HepG2 (cell line): ENCODE results near the gene SAMD4A.

Experiments
- HNRNPUL1 ChIP-seq: fragments of 200-400 bp; formaldehyde crosslinking; IDR thresholded peaks from 2 replicates; pipeline ENCODE4 v1.6.1; 2017; ENCODE audit warnings: low read depth, mild to moderate bottlenecking, low read length, moderate library complexity
- MXI1 ChIP-seq: IDR thresholded peaks from 3 replicates; pipeline ENCODE4 v1.6.1; 2012; ENCODE audit warnings: low read depth, low read length, inconsistent platforms, borderline replicate concordance
- ZBTB42 ChIP-seq: sonication (generic); formaldehyde crosslinking; IDR thresholded peaks from 2 replicates; pipeline ENCODE4 v1.5.0; 2020; ENCODE audit warnings: mild to moderate bottlenecking, missing genetic modification reagents
- ZNF709 ChIP-seq: sonication (generic); formaldehyde crosslinking; IDR thresholded peaks from 2 replicates; pipeline ENCODE4 v1.5.0; 2020; ENCODE audit warnings: mild to moderate bottlenecking, missing genetic modification reagents
- TF ChIP-seq, protein P1 (sequence below): sonication (generic); formaldehyde crosslinking; IDR thresholded peaks from 2 replicates; pipeline ENCODE4 v1.8.1; 2023; ENCODE audit warnings: missing genetic modification reagents, inconsistent platforms, borderline replicate concordance
- TF ChIP-seq, protein P2 (sequence below): IDR thresholded peaks from 2 replicates; pipeline ENCODE4 v1.6.1; 2012; ENCODE audit warnings: inconsistent platforms
- TF ChIP-seq, protein P3 (sequence below): sonication (generic); formaldehyde crosslinking; IDR thresholded peaks from 2 replicates; pipeline ENCODE4 v1.5.0; 2020; ENCODE audit warnings: mild to moderate bottlenecking, missing genetic modification reagents, moderate library complexity

DNA sequence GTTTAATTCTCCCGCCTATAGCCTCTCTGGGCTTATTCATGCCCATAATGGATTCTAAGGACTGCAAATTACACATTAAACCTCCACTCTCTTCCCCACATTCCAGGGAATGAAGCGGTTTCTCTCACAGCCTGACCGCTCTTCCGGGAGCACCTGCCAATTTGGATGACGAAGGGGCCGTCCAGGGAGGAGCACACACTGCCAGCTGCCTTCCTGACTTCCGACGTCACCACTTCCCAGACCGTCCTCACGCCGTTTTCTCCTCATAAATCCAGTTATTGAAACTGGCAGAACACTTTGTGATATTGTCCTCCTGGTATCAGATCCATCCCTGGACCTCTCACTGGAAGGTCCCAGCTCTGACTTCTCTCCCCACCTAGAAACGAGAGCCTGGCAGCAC lies 248.1 kb downstream of the SAMD4A start:
- TF ChIP-seq, protein P1, sequence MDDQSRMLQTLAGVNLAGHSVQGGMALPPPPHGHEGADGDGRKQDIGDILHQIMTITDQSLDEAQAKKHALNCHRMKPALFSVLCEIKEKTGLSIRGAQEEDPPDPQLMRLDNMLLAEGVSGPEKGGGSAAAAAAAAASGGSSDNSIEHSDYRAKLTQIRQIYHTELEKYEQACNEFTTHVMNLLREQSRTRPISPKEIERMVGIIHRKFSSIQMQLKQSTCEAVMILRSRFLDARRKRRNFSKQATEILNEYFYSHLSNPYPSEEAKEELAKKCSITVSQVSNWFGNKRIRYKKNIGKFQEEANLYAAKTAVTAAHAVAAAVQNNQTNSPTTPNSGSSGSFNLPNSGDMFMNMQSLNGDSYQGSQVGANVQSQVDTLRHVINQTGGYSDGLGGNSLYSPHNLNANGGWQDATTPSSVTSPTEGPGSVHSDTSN (CRISPR knock-in tag): no peak
- TF ChIP-seq, protein P2, sequence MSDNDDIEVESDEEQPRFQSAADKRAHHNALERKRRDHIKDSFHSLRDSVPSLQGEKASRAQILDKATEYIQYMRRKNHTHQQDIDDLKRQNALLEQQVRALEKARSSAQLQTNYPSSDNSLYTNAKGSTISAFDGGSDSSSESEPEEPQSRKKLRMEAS: no peak
- TF ChIP-seq, protein P3, sequence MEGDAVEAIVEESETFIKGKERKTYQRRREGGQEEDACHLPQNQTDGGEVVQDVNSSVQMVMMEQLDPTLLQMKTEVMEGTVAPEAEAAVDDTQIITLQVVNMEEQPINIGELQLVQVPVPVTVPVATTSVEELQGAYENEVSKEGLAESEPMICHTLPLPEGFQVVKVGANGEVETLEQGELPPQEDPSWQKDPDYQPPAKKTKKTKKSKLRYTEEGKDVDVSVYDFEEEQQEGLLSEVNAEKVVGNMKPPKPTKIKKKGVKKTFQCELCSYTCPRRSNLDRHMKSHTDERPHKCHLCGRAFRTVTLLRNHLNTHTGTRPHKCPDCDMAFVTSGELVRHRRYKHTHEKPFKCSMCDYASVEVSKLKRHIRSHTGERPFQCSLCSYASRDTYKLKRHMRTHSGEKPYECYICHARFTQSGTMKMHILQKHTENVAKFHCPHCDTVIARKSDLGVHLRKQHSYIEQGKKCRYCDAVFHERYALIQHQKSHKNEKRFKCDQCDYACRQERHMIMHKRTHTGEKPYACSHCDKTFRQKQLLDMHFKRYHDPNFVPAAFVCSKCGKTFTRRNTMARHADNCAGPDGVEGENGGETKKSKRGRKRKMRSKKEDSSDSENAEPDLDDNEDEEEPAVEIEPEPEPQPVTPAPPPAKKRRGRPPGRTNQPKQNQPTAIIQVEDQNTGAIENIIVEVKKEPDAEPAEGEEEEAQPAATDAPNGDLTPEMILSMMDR: no peak
- TF ChIP-seq ZNF709 (no peak), MXI1 (no peak), HNRNPUL1 (no peak), ZBTB42 (CRISPR knock-in tag) (no peak)
